ENCODE results near the gene MME.

GRCh38 chr3:155210736-155211135 lies 130.6 kb downstream of the MME start:
- no peak for TF ChIP-seq CTCF (conservative IDR thresholded peaks at IDR 0.05; ENCODE audit: low read length)
- no peak for TF ChIP-seq EZH2phosphoT487 (IDR thresholded peaks at IDR 0.05; ENCODE audit: borderline replicate concordance, low read depth, low read length)
